K562 (cell line): ENCODE data around the gene ENKUR. TPM values are rescaled to one million over a fixed set of nuclear protein-coding genes. Genes with fewer than 3 reads are reported as not detected.

Source experiments
- CAMTA2 ChIP-seq: fragments of 250-450 bp; sonication (Bioruptor Pico); conservative IDR thresholded peaks from 2 replicates; pipeline ENCODE4 v1.5.1; 2022
- DIDO1 ChIP-seq: fragments of 450-650 bp; IDR thresholded peaks from 2 replicates; pipeline ENCODE4 v1.6.1; 2016; ENCODE audit warnings: low read depth, missing biosample characterization, missing genetic modification characterization
- FOXP4 ChIP-seq: sonication (generic); formaldehyde crosslinking; IDR thresholded peaks from 2 replicates; pipeline ENCODE4 v1.8.0; 2022; ENCODE audit warnings: mild to moderate bottlenecking, missing genetic modification reagents, borderline replicate concordance
- KAT7 ChIP-seq: sonication (generic); formaldehyde crosslinking; IDR thresholded peaks from 2 replicates; pipeline ENCODE4 v1.8.0; 2022; ENCODE audit warnings: missing genetic modification reagents, mild to moderate bottlenecking, borderline replicate concordance
- NKRF ChIP-seq: fragments of 450-650 bp; IDR thresholded peaks from 2 replicates; pipeline ENCODE4 v1.6.1; 2016; ENCODE audit warnings: borderline replicate concordance
- PCBP2 ChIP-seq: fragments of 200-400 bp; formaldehyde crosslinking; IDR thresholded peaks from 2 replicates; pipeline ENCODE4 v1.6.1; 2018; ENCODE audit warnings: low read length, low read depth, mild to moderate bottlenecking, moderate library complexity; ENCODE audit not compliant: poor library complexity, severe bottlenecking
- PKNOX1 ChIP-seq: fragments of 450-650 bp; IDR thresholded peaks from 2 replicates; pipeline ENCODE4 v1.6.1; 2016
- POLR2A ChIP-seq: fragments of 450-650 bp; conservative IDR thresholded peaks from 2 replicates; pipeline ENCODE4 v1.6.1; 2016
- RFX1 ChIP-seq: fragments of 450-650 bp; IDR thresholded peaks from 2 replicates; pipeline ENCODE4 v1.6.1; 2016; ENCODE audit warnings: mild to moderate bottlenecking, moderate library complexity
- RFX5 ChIP-seq: IDR thresholded peaks from 2 replicates; pipeline ENCODE4 v1.6.1; 2011; ENCODE audit warnings: low read depth, mild to moderate bottlenecking, improper control_type of control experiment, low read length
- SFPQ ChIP-seq: fragments of 200-400 bp; formaldehyde crosslinking; IDR thresholded peaks from 2 replicates; pipeline ENCODE4 v1.6.1; 2017; ENCODE audit warnings: mild to moderate bottlenecking, low read depth, low read length, moderate library complexity
- SMARCE1 ChIP-seq: fragments of 450-650 bp; IDR thresholded peaks from 2 replicates; pipeline ENCODE4 v1.7.1; 2016; ENCODE audit warnings: mild to moderate bottlenecking
- TCF7L2 ChIP-seq: fragments of 150-350 bp; IDR thresholded peaks from 2 replicates; pipeline ENCODE4 v1.6.1; 2016; ENCODE audit warnings: low read depth, mild to moderate bottlenecking, low read length, moderate library complexity
- TCFL5 ChIP-seq: fragments of 250-450 bp; sonication (Bioruptor Pico); conservative IDR thresholded peaks from 2 replicates; pipeline ENCODE4 v1.6.1; 2021; ENCODE audit warnings: mild to moderate bottlenecking, moderate library complexity, matching md5 sums
- ZNF512 ChIP-seq: IDR thresholded peaks from 2 replicates; pipeline ENCODE4 v1.6.1; 2016; ENCODE audit warnings: missing genetic modification characterization, missing compliant biosample characterization
- ZNF77 ChIP-seq: fragments of 250-450 bp; sonication (Bioruptor Pico); IDR thresholded peaks from 2 replicates; pipeline ENCODE4 v1.5.0; 2020
- polyA plus RNA-seq, 8 experiments: library from polyadenylated mRNA; depleted of rRNA in 4 of 8; stranded (reverse) in 5 of 8; unstranded in 3 of 8; fragments of >200 nt; fragmentation: Nextera tagmentation in 2 of 8; fragmentation: Illumina TruSeq in 1 of 8; extraction: Ambion mirVana in 2 of 8; extraction: Trizol in 1 of 8; gene quantifications; 2 replicates each; pipeline versions ENCODE4 v1.2.1 to v1.2.3, GENCODE V29; 2011 to 2014; ENCODE audit warnings: inconsistent platforms in 1 of 8, missing spikeins in 1 of 8
- total RNA-seq, 7 experiments: library from RNA; depleted of rRNA in 6 of 7; stranded (reverse); fragments of >200 nt in 6 of 7; fragmentation: Illumina TruSeq in 2 of 7; extraction: Trizol in 2 of 7; gene quantifications; 2 replicates each; pipeline versions ENCODE4 v1.2.1 to v1.2.3, GENCODE V29; 2011 to 2021; ENCODE audit warnings: low replicate concordance in 1 of 7

ENKUR gene
- total and polyA plus RNA-seq, 9 of the 15 experiments (the other 6 are each of a cell fraction or from before 2014, with no cell fraction given) = 0.06 to 0.46 (median 0.20) TPM

GRCh38 chr10:25015828-25016375, at the start of gene ENKUR (continued):
- TF ChIP-seq KAT7 (CRISPR knock-in tag) (no peak), RFX5 (no peak), DIDO1 (0 out of 2 replicates have a peak, but pooled peaks have one; percentile 36), NKRF (peak; percentile 95), PKNOX1 (peak; percentile 84), ZNF512 (peak; percentile 58; the same call in 1 of the 2 replicates), SMARCE1 (no peak), SFPQ (no peak), TCFL5 (CRISPR knock-in tag) (no peak), POLR2A (no peak), RFX1 (peak; percentile 100), TCF7L2 (no peak), ZNF77 (no peak), CAMTA2 (CRISPR knock-in tag) (no peak), PCBP2 (no peak), FOXP4 (CRISPR knock-in tag) (no peak)
